ENCODE results near the gene CORO2B. TPM values are rescaled to one million over a fixed set of nuclear protein-coding genes. Genes with fewer than 3 reads are reported as not detected.

Gene CORO2B
- total RNA-seq, 1 donor from 2014 or later: 0.43 TPM

- no peaks in the 10 kb centered on the region for H3K36me3 Mint-ChIP-seq (ENCODE audit: low read depth)
- intact Hi-C loops (cut with micrococcal nuclease): no loop called here
- DNase-seq (ENCODE audit: low spot score): no peak
- H3K27ac Mint-ChIP-seq: no peak overlapping the region
- no peak overlapping the region for H3K4me3 Mint-ChIP-seq (ENCODE audit: low read depth)
- peaks cover 24% of the 10 kb centered on the region for H3K27me3 Mint-ChIP-seq (ENCODE audit: low read depth)
- H3K4me1 Mint-ChIP-seq (ENCODE audit: low read depth): peaks cover 20% of the 10 kb centered on the region
- no peaks in the 10 kb centered on the region for H3K9me3 Mint-ChIP-seq
Measured at GRCh38 chr15:68583321-68583720, 4.5 kb downstream of the CORO2B start.

GRCh38 chr15:68583936-68584755 lies 5.4 kb downstream of the CORO2B start:
- Mint-ChIP-seq H3K27me3 (ENCODE audit: low read depth) (peaks cover 24% of the 10 kb centered on the region), H3K36me3 (ENCODE audit: low read depth) (no peaks in the 10 kb centered on the region), H3K27ac (no peak overlapping the region), H3K4me1 (ENCODE audit: low read depth) (peaks cover 28% of the 10 kb centered on the region), H3K4me3 (ENCODE audit: low read depth) (no peak overlapping the region), H3K9me3 (no peaks in the 10 kb centered on the region)
- intact Hi-C loops (cut with micrococcal nuclease): no loop called here
- DNase-seq (ENCODE audit: low spot score): no peak

DNA sequence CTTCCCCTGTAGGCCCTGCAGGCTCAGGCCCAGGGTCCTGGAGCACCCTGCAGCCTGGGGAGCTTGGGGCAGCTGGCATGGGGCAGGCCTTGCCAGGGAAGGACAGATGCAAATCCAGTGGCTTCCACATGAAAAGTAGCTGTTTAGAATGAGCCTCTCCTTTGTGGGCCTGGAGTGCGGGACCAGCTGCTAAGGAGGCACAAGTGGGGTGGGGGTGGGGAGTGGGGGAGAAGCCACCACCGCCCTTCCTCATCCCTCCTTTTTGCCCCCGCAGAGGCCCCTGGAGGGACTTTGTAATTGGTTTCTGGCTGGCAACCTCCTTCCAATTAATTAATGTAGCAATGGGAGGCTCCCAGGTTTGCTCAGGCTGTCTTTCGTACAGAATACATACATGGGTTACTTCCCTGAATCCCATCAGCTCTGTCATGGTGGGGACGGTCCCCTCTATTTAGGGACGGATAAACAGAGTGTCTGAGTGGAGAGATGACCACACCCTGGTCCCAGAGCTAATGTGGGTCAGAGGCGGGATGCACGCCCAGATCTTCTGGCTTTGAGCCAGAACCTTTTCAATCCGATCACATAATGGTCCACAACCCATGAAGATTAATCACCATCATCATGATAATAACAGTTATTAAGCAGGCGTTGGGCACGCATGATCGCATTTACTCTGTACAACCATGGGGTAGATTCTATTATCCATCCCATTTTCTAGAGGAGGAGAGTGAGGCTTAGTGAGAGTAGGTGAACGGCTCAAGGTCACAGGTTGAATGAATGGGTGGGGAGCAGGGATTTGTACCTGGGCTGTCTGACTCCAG lies 6.2 kb downstream of the CORO2B start:
- Mint-ChIP-seq H3K36me3 (ENCODE audit: low read depth) (no peaks in the 10 kb centered on the region), H3K9me3 (no peaks in the 10 kb centered on the region), H3K4me3 (ENCODE audit: low read depth) (no peak overlapping the region), H3K27me3 (ENCODE audit: low read depth) (peaks cover 19% of the 10 kb centered on the region), H3K27ac (no peak overlapping the region), H3K4me1 (ENCODE audit: low read depth) (peaks cover 30% of the 10 kb centered on the region)
- DNase-seq (ENCODE audit: low spot score): no peak
- intact Hi-C loops (cut with micrococcal nuclease): no loop called here

DNA sequence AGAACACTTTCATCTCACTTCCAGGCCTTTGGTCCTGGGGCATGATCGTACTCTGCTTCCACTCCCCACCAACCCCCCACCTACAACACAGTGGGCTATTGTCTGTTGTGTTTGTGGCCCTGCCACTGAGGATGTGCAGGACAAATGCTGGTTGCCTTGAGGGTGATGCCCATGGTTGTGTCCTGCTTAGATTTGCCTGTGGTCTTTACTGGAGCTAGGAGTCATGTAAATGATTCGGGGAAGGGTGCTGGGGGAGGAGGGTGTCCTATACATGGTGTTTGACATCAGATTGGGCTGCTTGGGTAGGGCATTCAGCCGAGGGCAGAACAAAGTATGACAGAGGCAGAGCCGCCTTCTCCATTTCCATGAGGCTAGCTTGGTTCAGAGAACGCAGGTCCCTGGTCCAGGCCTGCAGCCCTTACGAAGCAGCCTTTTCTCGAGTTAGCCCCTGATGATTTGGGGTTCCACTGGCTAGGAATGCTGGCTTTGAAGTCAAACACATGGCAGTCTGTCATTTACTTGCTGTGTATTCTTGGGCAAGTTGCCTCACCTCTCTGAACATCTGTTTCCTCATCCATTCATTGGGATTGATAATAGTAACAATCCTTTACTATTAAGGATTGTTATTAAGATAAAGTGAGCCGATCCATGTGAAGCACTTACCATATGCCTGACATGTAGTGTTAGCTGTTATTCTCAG lies 6.9 kb downstream of the CORO2B start:
- Mint-ChIP-seq H3K4me1 (ENCODE audit: low read depth) (peaks cover 30% of the 10 kb centered on the region), H3K9me3 (no peaks in the 10 kb centered on the region), H3K4me3 (ENCODE audit: low read depth) (no peak overlapping the region), H3K27ac (no peak overlapping the region), H3K36me3 (ENCODE audit: low read depth) (no peaks in the 10 kb centered on the region), H3K27me3 (ENCODE audit: low read depth) (peaks cover 12% of the 10 kb centered on the region)
- intact Hi-C loops (cut with micrococcal nuclease): no loop called here
- DNase-seq (ENCODE audit: low spot score): no peak

DNA sequence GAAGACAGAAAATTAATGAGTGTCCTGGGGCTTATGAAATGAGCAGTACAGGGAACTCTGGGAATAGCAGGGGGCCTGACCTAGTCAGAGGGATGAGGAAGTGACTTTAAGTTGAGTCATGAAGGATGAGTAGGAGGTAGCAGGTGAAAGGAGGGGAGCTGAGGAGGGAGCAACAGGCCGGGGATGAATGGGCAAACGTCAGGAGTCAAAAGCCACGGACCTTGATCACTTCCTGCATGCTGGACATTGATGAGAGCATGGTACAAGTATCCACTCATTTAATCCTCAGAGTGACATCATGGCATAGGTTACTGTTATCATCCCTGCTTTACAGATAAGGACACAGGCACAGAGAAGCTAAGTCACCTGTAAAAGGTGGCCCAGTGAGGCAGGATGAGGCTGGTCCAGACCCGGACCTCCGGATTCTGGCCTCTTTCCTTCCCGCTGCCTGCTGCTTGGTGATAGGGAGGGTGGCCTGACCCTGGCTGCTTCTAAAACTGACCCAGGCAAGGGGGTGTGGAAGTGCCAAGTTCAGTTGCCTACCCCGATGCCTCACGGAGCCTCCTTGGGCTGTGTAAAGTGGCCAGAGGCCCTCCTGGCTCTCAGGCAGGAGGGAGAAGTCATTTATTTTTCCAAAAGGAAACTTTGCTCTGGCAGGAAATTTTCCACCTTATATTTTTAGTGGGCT lies 7.6 kb downstream of the CORO2B start:
- H3K9me3 Mint-ChIP-seq: no peaks in the 10 kb centered on the region
- no peak overlapping the region for H3K4me3 Mint-ChIP-seq (ENCODE audit: low read depth)
- H3K36me3 Mint-ChIP-seq (ENCODE audit: low read depth): no peaks in the 10 kb centered on the region
- peak overlapping the region; percentile 2 for H3K27ac Mint-ChIP-seq
- intact Hi-C loops (cut with micrococcal nuclease): no loop called here
- no peak for DNase-seq (ENCODE audit: low spot score)
- peaks cover 5% of the 10 kb centered on the region for H3K27me3 Mint-ChIP-seq (ENCODE audit: low read depth)
- H3K4me1 Mint-ChIP-seq (ENCODE audit: low read depth): peaks cover 30% of the 10 kb centered on the region

GRCh38 chr15:68587769-68588385 lies 9.1 kb downstream of the CORO2B start:
- Mint-ChIP-seq H3K36me3 (ENCODE audit: low read depth) (no peaks in the 10 kb centered on the region), H3K4me3 (ENCODE audit: low read depth) (peak overlapping the region; percentile 7), H3K27ac (peak overlapping the region; percentile 79), H3K9me3 (no peaks in the 10 kb centered on the region), H3K4me1 (ENCODE audit: low read depth) (peaks cover 30% of the 10 kb centered on the region), H3K27me3 (ENCODE audit: low read depth) (peaks cover 4% of the 10 kb centered on the region)
- no peak for DNase-seq (ENCODE audit: low spot score)
- intact Hi-C loops (cut with micrococcal nuclease): no loop called here

GRCh38 chr15:68589053-68589452 lies 10.3 kb downstream of the CORO2B start:
- no peak for DNase-seq (ENCODE audit: low spot score)
- Mint-ChIP-seq H3K4me1 (ENCODE audit: low read depth) (peaks cover 32% of the 10 kb centered on the region), H3K9me3 (no peaks in the 10 kb centered on the region), H3K27me3 (ENCODE audit: low read depth) (peaks cover 8% of the 10 kb centered on the region), H3K27ac (no peak overlapping the region), H3K4me3 (ENCODE audit: low read depth) (no peak overlapping the region), H3K36me3 (ENCODE audit: low read depth) (no peaks in the 10 kb centered on the region)
- intact Hi-C loops (cut with micrococcal nuclease): no loop called here

GRCh38 chr15:68589783-68590710 lies 11.3 kb downstream of the CORO2B start:
- Mint-ChIP-seq H3K36me3 (ENCODE audit: low read depth) (no peaks in the 10 kb centered on the region), H3K27me3 (ENCODE audit: low read depth) (peaks cover 8% of the 10 kb centered on the region), H3K4me1 (ENCODE audit: low read depth) (peaks cover 32% of the 10 kb centered on the region), H3K27ac (no peak overlapping the region), H3K4me3 (ENCODE audit: low read depth) (no peak overlapping the region), H3K9me3 (no peaks in the 10 kb centered on the region)
- intact Hi-C loops (cut with micrococcal nuclease): no loop called here
- no peak for DNase-seq (ENCODE audit: low spot score)

DNA sequence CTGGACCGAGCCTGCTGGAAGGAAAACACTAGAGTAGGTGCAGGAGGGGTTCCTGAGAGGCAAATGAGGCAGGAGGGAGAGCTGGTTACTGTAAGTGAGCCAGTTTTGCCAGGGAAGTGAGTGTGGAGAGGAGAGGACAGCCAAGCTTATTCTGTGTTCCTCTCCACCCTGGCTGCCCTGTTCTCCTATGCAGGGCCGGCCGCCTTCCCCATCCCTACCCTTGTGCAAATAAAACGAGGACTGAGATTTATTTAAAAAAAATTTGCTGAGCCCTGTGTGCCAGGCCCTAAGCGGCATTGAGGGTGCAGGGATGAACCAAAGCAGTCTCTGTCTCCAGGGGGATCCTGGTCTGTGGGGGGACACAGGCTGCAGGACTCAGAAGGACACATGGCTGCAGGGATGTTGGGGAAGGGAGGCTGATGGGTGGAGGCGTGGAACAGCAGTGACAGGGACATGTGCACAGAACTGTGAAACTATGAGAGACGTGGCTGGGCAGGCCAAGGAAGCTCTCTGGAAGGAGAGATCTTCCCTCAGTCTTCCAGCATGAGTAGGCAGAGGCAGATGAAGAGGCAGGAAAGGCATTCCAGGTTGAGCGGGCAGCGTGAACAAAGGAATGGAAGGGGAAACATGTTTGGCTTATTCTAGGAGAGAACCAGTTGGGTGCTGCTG lies 12.1 kb downstream of the CORO2B start:
- Mint-ChIP-seq H3K27ac (no peak overlapping the region), H3K27me3 (ENCODE audit: low read depth) (peaks cover 8% of the 10 kb centered on the region), H3K4me1 (ENCODE audit: low read depth) (peaks cover 32% of the 10 kb centered on the region), H3K36me3 (ENCODE audit: low read depth) (no peaks in the 10 kb centered on the region), H3K9me3 (no peaks in the 10 kb centered on the region), H3K4me3 (ENCODE audit: low read depth) (no peak overlapping the region)
- no peak for DNase-seq (ENCODE audit: low spot score)
- intact Hi-C loops (cut with micrococcal nuclease): no loop called here

DNA sequence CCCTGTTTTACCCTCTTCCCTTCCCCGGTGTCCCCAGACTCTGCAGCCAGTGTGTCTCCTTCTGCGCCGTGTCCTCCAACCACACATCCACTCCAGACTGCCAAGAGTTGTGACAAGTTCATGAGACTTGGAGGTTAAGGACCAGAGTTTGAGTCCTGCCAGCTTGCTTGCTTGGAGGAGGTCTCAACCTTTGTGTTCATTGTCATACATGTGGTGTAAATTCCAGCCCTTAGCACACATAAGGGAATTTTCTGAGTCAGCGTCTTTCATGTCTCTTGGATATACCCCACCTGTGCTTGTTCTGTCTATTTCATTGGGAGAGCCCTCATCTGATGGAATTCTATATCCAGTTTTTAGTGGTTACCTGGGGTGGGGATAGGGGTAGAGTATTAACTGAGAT lies 13.3 kb downstream of the CORO2B start:
- intact Hi-C loops (cut with micrococcal nuclease): no loop called here
- H3K4me3 Mint-ChIP-seq (ENCODE audit: low read depth): no peak overlapping the region
- peaks cover 24% of the 10 kb centered on the region for H3K4me1 Mint-ChIP-seq (ENCODE audit: low read depth)
- H3K36me3 Mint-ChIP-seq (ENCODE audit: low read depth): no peaks in the 10 kb centered on the region
- H3K9me3 Mint-ChIP-seq: no peaks in the 10 kb centered on the region
- no peak for DNase-seq (ENCODE audit: low spot score)
- no peak overlapping the region for H3K27ac Mint-ChIP-seq
- peaks cover 8% of the 10 kb centered on the region for H3K27me3 Mint-ChIP-seq (ENCODE audit: low read depth)

DNA sequence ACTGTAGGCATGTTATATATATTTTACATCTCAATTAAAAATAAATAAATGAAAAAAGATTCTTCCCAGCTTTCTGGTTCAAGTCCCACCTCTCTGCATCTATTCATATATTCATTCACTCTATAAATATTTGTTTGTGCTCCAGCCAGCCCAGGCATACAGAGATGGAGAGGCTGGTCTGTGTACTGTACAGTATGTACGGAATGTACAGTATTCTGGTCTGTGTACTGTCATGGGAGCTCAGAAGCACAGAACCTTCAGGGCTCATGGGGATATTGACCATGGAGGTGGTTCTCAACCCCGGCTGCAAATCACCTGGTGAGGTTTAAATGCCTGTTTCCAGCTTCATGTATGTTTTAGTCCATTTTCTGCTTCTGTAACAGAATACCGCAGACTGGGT lies 13.8 kb downstream of the CORO2B start:
- H3K27me3 Mint-ChIP-seq (ENCODE audit: low read depth): peaks cover 8% of the 10 kb centered on the region
- H3K4me3 Mint-ChIP-seq (ENCODE audit: low read depth): no peak overlapping the region
- DNase-seq (ENCODE audit: low spot score): no peak
- H3K36me3 Mint-ChIP-seq (ENCODE audit: low read depth): no peaks in the 10 kb centered on the region
- no peak overlapping the region for H3K27ac Mint-ChIP-seq
- H3K4me1 Mint-ChIP-seq (ENCODE audit: low read depth): peaks cover 20% of the 10 kb centered on the region
- intact Hi-C loops (cut with micrococcal nuclease): no loop called here
- H3K9me3 Mint-ChIP-seq: no peaks in the 10 kb centered on the region
